Cardiac muscle cell (in vitro differentiated cells and primary cell): ENCODE results near the gene TMEM14C. TPM values are rescaled to one million over a fixed set of nuclear protein-coding genes. Genes with fewer than 3 reads are reported as not detected.

Experiments used
- DNase-seq, 2 donors: peaks; one replicate each; pipeline versions ENCODE4 v3.0.0 to v3.0.0-alpha.2; 2010 to 2017; ENCODE audit warnings: low read depth in 1 of 2, low spot score in 1 of 2
- H3K27ac ChIP-seq: fragments of 200-600 bp; sonication (generic); 2 replicates; pipeline ENCODE4 v1.5.1; 2016
- H3K27me3 ChIP-seq: fragments of 200-600 bp; sonication (generic); 2 replicates; pipeline ENCODE4 v1.6.0; 2016; ENCODE audit warnings: control low read depth
- H3K36me3 ChIP-seq: fragments of 200-600 bp; sonication (generic); 2 replicates; pipeline ENCODE4 v1.5.1; 2016; ENCODE audit warnings: control low read depth
- H3K4me1 ChIP-seq: fragments of 200-600 bp; sonication (generic); 2 replicates; pipeline ENCODE4 v1.8.1; 2017; ENCODE audit warnings: low read depth, mild to moderate bottlenecking, mixed run types
- H3K4me3 ChIP-seq: fragments of 200-600 bp; sonication (generic); 2 replicates; pipeline ENCODE4 v1.5.1; 2016; ENCODE audit warnings: mild to moderate bottlenecking
- H3K9me3 ChIP-seq: fragments of 200-600 bp; sonication (generic); 2 replicates; pipeline ENCODE4 v1.5.1; 2017; ENCODE audit warnings: low read depth, mild to moderate bottlenecking, control low read depth
- CTCF ChIP-seq: IDR thresholded peaks from 2 replicates; pipeline ENCODE4 v1.5.1; 2012; ENCODE audit warnings: low read depth, mild to moderate bottlenecking, low read length
- polyA plus RNA-seq: library from polyadenylated mRNA; unstranded; fragments of >200 nt; fragmentation: Nextera tagmentation; extraction: Ambion mirVana; gene quantifications from 2 replicates; pipeline ENCODE4 v1.2.1, GENCODE V29; 2016
- total RNA-seq: library from RNA; depleted of rRNA; stranded (reverse); fragments of >200 nt; gene quantifications from 2 replicates; pipeline ENCODE4 v1.2.3, GENCODE V29; 2016

TMEM14C gene
- total and polyA plus RNA-seq, 2 experiments from 2014 or later: 141 to 441 TPM

GRCh38 chr6:10756085-10756484 lies 33.2 kb downstream of the TMEM14C start:
- Histone ChIP-seq H3K36me3 (peaks cover 17% of the 10 kb centered on the region), H3K27ac (peak overlapping the region; percentile 16), H3K9me3 (no peaks in the 10 kb centered on the region), H3K4me3 (no peak overlapping the region), H3K4me1 (peaks cover 7% of the 10 kb centered on the region), H3K27me3 (no peaks in the 10 kb centered on the region)
- no peak for TF ChIP-seq CTCF
- DNase-seq: no peak

- Histone ChIP-seq H3K36me3 (peaks cover 16% of the 10 kb centered on the region), H3K27ac (peak overlapping the region; percentile 50), H3K4me1 (no peaks in the 10 kb centered on the region), H3K27me3 (no peaks in the 10 kb centered on the region), H3K9me3 (no peaks in the 10 kb centered on the region), H3K4me3 (no peak overlapping the region)
- peak; percentile 60 for TF ChIP-seq CTCF
- DNase-seq: peak; percentile 40 to 89
These were observed 36.5 kb downstream of the TMEM14C start for GRCh38 chr6:10759312-10759839.

GRCh38 chr6:10759884-10760329 lies 37.0 kb downstream of the TMEM14C start:
- Histone ChIP-seq H3K9me3 (no peaks in the 10 kb centered on the region), H3K27ac (peak overlapping the region; percentile 50), H3K27me3 (no peaks in the 10 kb centered on the region), H3K36me3 (peaks cover 16% of the 10 kb centered on the region), H3K4me3 (no peak overlapping the region), H3K4me1 (no peaks in the 10 kb centered on the region)
- peak in 1 of 2 donors; percentile 25 for DNase-seq
- no peak for TF ChIP-seq CTCF

GRCh38 chr6:10763006-10763405 lies 40.1 kb downstream of the TMEM14C start:
- H3K4me1 ChIP-seq: no peaks in the 10 kb centered on the region
- peak in 1 of 2 donors; percentile 29 for DNase-seq
- H3K27me3 ChIP-seq: no peaks in the 10 kb centered on the region
- peaks cover 3% of the 10 kb centered on the region for H3K36me3 ChIP-seq
- H3K27ac ChIP-seq: peak overlapping the region; percentile 53
- TF ChIP-seq CTCF: no peak
- H3K9me3 ChIP-seq: no peaks in the 10 kb centered on the region
- no peak overlapping the region for H3K4me3 ChIP-seq

- no peaks in the 10 kb centered on the region for H3K27me3 ChIP-seq
- DNase-seq: no peak
- TF ChIP-seq CTCF: no peak
- peaks cover 11% of the 10 kb centered on the region for H3K36me3 ChIP-seq
- peaks cover 5% of the 10 kb centered on the region for H3K4me1 ChIP-seq
- H3K4me3 ChIP-seq: no peak overlapping the region
- no peaks in the 10 kb centered on the region for H3K9me3 ChIP-seq
- H3K27ac ChIP-seq: peak overlapping the region; percentile 26
These were observed 46.5 kb downstream of the TMEM14C start for GRCh38 chr6:10769419-10769818.
